Neutrophil (primary cell): ENCODE measurements around the gene SIK2.

Source experiments
- H3K27ac ChIP-seq: fragments of 200-600 bp; sonication (generic); 2 replicates; pipeline ENCODE4 v1.5.1; 2016; ENCODE audit warnings: mild to moderate bottlenecking, moderate library complexity
- H3K27me3 ChIP-seq: fragments of 200-600 bp; sonication (generic); 2 replicates; pipeline ENCODE4 v1.6.0; 2016; ENCODE audit warnings: mild to moderate bottlenecking
- H3K36me3 ChIP-seq: fragments of 200-600 bp; sonication (generic); 2 replicates; pipeline ENCODE4 v1.5.1; 2017
- H3K4me1 ChIP-seq, 2 experiments: fragments of 200-600 bp in 1 of 2; sonication (generic) in 1 of 2; 1 replicate in 1 of 2; 2 replicates in 1 of 2; pipeline versions ENCODE4 v1.5.1 to v1.6.1; 2013 to 2016; ENCODE audit warnings: low read depth in 1 of 2, low read length in 1 of 2, mild to moderate bottlenecking in 1 of 2, moderate library complexity in 1 of 2; ENCODE audit not compliant: control insufficient read depth in 1 of 2, insufficient read depth in 1 of 2
- H3K4me3 ChIP-seq, 2 experiments: fragments of 200-600 bp in 1 of 2; sonication (generic) in 1 of 2; 1 replicate in 1 of 2; 2 replicates in 1 of 2; pipeline ENCODE4 v1.5.1; 2013 to 2016; ENCODE audit warnings: low read depth in 1 of 2, low read length in 1 of 2, mild to moderate bottlenecking in 1 of 2, moderate library complexity in 1 of 2
- H3K9me3 ChIP-seq: fragments of 200-600 bp; sonication (generic); 2 replicates; pipeline ENCODE4 v1.5.1; 2016
- CTCF ChIP-seq: fragments of 200-600 bp; sonication (generic); IDR thresholded peaks from 2 replicates; pipeline ENCODE4 v1.5.1; 2016; ENCODE audit warnings: antibody characterized with exemption

SIK2 gene

GRCh38 chr11:111774955-111775710, 172.9 kb downstream of the SIK2 start:
- H3K27me3 ChIP-seq: no peaks in the 10 kb centered on the region
- H3K27ac ChIP-seq: no peak overlapping the region
- no peaks in the 10 kb centered on the region for H3K36me3 ChIP-seq
- H3K4me1 ChIP-seq: no peaks in the 10 kb centered on the region
- no peak overlapping the region for H3K4me3 ChIP-seq
- no peaks in the 10 kb centered on the region for H3K9me3 ChIP-seq
- TF ChIP-seq CTCF: no peak

DNA sequence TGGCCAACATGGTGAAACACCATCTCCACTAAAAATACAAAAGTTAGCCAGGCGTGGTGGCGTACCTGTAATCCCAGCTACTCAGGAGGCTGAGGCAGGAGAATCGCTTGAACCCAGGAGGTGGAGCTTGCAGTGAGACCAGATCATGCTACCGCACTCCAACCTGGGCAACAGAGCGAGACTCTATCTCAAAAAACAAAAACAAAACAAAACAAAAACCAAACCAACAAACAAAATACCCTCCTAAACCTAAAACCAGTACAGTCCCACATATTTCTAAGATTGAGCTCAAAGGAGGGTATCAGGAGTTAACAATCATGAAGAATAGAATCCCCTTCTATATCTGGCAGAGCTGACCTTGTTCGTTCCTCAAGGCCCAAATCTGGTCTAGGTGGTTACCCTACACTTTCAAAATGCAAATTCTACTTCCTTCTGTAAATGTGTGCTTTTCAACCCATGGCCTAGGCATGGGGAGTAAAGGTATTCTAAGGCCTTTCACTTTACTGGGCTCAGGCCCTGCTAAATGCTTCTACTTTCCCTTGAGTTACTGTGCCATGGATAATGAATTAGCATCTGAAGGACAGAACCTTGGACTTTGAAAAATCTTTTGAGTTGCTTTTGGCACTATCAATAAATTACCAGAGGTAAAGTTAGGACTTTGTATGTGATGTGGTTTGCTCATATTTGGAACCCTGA, 174.3 kb downstream of the SIK2 start:
- no peaks in the 10 kb centered on the region for H3K27me3 ChIP-seq
- TF ChIP-seq CTCF: no peak
- H3K9me3 ChIP-seq: no peaks in the 10 kb centered on the region
- H3K4me3 ChIP-seq: no peak overlapping the region
- H3K27ac ChIP-seq: no peak overlapping the region
- H3K4me1 ChIP-seq: no peaks in the 10 kb centered on the region
- H3K36me3 ChIP-seq: no peaks in the 10 kb centered on the region

- H3K9me3 ChIP-seq: no peaks in the 10 kb centered on the region
- H3K27me3 ChIP-seq: no peaks in the 10 kb centered on the region
- H3K36me3 ChIP-seq: no peaks in the 10 kb centered on the region
- no peak overlapping the region for H3K27ac ChIP-seq
- no peak overlapping the region for H3K4me3 ChIP-seq
- H3K4me1 ChIP-seq: no peaks in the 10 kb centered on the region
- peak; percentile 35 for TF ChIP-seq CTCF
Observed at GRCh38 chr11:111777094-111778046, 175.1 kb downstream of the SIK2 start.

GRCh38 chr11:111778047-111778558, 175.9 kb downstream of the SIK2 start:
- Histone ChIP-seq H3K27ac (no peak overlapping the region), H3K9me3 (no peaks in the 10 kb centered on the region), H3K4me1 (no peaks in the 10 kb centered on the region), H3K27me3 (no peaks in the 10 kb centered on the region), H3K36me3 (no peaks in the 10 kb centered on the region), H3K4me3 (no peak overlapping the region)
- TF ChIP-seq CTCF: no peak

DNA sequence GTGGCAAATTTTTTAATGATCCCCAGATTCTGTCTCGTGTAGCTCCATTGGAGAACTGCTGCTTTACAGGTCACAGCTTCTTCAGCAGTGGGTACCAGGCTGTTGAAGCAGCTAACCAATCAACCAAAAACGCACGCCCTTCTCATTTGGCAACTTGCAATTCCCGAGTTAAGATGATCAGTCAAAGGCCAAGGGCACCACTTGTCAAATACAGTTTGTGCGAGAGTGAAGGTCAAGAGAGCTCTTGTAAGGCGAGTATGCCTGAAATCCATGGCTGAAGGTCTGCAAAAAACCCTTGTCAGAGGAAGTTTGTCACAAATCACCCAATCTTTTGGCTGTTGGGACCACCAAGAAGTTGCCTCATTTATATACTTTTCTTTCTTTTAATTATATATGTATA, 176.9 kb downstream of the SIK2 start:
- no peaks in the 10 kb centered on the region for H3K36me3 ChIP-seq
- TF ChIP-seq CTCF: no peak
- H3K27ac ChIP-seq: no peak overlapping the region
- H3K27me3 ChIP-seq: no peaks in the 10 kb centered on the region
- H3K9me3 ChIP-seq: no peaks in the 10 kb centered on the region
- no peaks in the 10 kb centered on the region for H3K4me1 ChIP-seq
- no peak overlapping the region for H3K4me3 ChIP-seq
